Measurements from ENCODE around the gene SNX15.

GRCh38 chr11:65055538-65055937 lies 28.3 kb downstream of the SNX15 start:
- TF ChIP-seq CTCF (IDR thresholded peaks at IDR 0.05; ENCODE audit: low read depth, low read length) (no peak), MYC (IDR thresholded peaks at IDR 0.05; ENCODE audit: low read depth, low read length) (no peak), POLR2A (IDR thresholded peaks at IDR 0.05; ENCODE audit: extremely low read depth, insufficient read length) (no peak)
